Stimulated activated CD4-positive, alpha-beta T cell treated with anti-CD3 and anti-CD28 coated beads, Interleukin-2, amount 100 ng/mL, for 48 hours (primary cell): Measurements from ENCODE around the gene TCF7L2.

Source experiments
- DNase-seq, 2 donors: peaks; one replicate each; pipeline ENCODE4 v3.0.0-alpha.2; 2020

TCF7L2 gene

GRCh38 chr10:113207924-113208323 lies 257.9 kb downstream of the TCF7L2 start:
- DNase-seq: no peak

- DNase-seq: no peak
Measured at GRCh38 chr10:113213035-113213434, 263.0 kb downstream of the TCF7L2 start.

GRCh38 chr10:113214331-113214730 lies 264.3 kb downstream of the TCF7L2 start:
- no peak for DNase-seq

GRCh38 chr10:113216102-113216501 lies 266.1 kb downstream of the TCF7L2 start:
- no peak for DNase-seq
